NCI-H187 treated with DMSO at 0.1 percent for 48 hours (cell line): ENCODE data around the gene GABBR2.
"Not testable (repeated sequence)": the region's sequence is repeated elsewhere in the genome, so short reads cannot be mapped to it uniquely, and the experiment has no call there.

Experiments
- DNase-seq: peaks from one replicate; lab custom pipeline; 2025; lab: John Stamatoyannopoulos, UW

The GABBR2 gene

GRCh38 chr9:98515506-98516204 is 193.1 kb downstream of the GABBR2 start:
- no peak for DNase-seq

GRCh38 chr9:98514841-98515240 is 193.9 kb downstream of the GABBR2 start:
- DNase-seq: no peak

- not testable (repeated sequence) for DNase-seq
Measured at GRCh38 chr9:98508217-98508919, 200.4 kb downstream of the GABBR2 start.

- no peak for DNase-seq
Measured at GRCh38 chr9:98506422-98507054, 202.2 kb downstream of the GABBR2 start.

GRCh38 chr9:98504298-98505282 is 204.1 kb downstream of the GABBR2 start:
- no peak for DNase-seq

GRCh38 chr9:98503867-98504266 is 204.9 kb downstream of the GABBR2 start:
- DNase-seq: no peak

- no peak for DNase-seq
Measured at GRCh38 chr9:98502976-98503325, 205.8 kb downstream of the GABBR2 start.

- no peak for DNase-seq
Measured at GRCh38 chr9:98502311-98502975, 206.3 kb downstream of the GABBR2 start.

GRCh38 chr9:98501819-98502218 is 206.9 kb downstream of the GABBR2 start:
- DNase-seq: no peak

GRCh38 chr9:98501259-98501658 is 207.5 kb downstream of the GABBR2 start:
- not testable (repeated sequence) for DNase-seq

- DNase-seq: no peak
Measured at GRCh38 chr9:98500337-98500919, 208.3 kb downstream of the GABBR2 start.

GRCh38 chr9:98495530-98495929 is 213.2 kb downstream of the GABBR2 start:
- DNase-seq: no peak

- no peak for DNase-seq
Measured at GRCh38 chr9:98494852-98495251, 213.9 kb downstream of the GABBR2 start.

GRCh38 chr9:98491828-98492227 is 216.9 kb downstream of the GABBR2 start:
- no peak for DNase-seq

- DNase-seq: no peak
Measured at GRCh38 chr9:98491231-98491651, 217.5 kb downstream of the GABBR2 start.

- DNase-seq: no peak
Measured at GRCh38 chr9:98488571-98489312, 220.0 kb downstream of the GABBR2 start.

- DNase-seq: no peak
Measured at GRCh38 chr9:98485706-98486105, 223.0 kb downstream of the GABBR2 start.

GRCh38 chr9:98484162-98484561 is 224.6 kb downstream of the GABBR2 start:
- no peak for DNase-seq

GRCh38 chr9:98482226-98482625 is 226.5 kb downstream of the GABBR2 start:
- DNase-seq: no peak

GRCh38 chr9:98481676-98482075 is 227.1 kb downstream of the GABBR2 start:
- DNase-seq: no peak
